ENCODE data around the gene HOXC6.
A peak's percentile ranks its signal among the peaks of the same experiment; 100 is the strongest.

HOXC6 gene

DNA sequence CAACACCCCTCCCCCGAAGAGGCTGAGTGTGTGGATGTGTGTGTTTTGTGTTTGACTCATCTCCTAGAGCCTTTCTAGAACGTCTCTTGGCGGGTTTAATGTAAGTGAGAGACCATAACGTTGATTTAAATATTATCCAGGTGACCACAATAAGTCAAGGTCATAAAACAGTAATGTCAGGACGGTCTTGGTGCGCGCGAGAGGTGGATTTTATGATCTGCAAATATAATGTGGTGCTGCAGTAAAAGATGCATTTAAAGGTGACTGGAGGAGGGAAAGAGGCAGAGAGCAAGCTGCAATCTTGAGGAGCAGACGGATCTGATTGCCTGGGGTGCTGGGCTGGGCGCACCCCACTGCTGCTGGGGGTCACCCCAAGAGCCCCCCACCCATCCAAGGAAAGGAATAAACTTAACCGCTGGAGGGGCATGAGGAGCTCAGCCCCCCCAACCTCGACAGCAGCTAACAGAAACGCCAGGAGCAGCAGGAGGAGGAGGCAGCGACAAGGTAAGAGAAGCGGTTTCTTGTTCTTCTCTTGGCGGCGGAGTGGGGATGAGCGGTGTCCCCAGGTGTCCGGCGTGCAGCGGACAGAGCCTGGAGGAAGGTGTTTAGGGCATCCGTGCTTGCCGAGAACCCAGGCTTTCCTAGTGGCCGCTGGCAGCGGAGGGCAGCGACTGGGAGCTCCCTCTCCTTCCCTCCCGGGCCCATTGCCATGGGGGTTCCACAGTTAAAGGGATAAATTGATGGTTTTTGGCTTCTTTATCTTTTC, 37.7 kb upstream of the HOXC6 start:
- no peak for DNase-seq

DNA sequence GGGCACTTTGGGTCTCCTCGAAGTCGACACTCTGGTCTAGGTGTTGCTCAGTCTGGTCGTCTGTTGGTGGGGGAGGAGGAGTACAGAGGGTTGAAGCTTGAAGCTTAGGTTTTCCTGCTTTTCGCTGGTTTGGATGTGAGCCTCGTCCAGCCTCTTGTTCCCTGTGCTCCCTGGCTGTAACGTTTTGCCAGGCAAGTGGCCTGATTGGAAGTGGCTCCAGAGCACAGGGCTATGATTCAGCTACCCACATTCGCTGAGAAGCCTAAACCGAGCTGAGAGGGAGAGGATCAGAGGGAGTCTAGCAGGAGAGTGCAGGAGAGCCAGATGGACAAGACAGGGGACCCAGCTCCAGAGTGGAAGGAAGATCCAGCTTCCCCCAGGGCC, 37.2 kb upstream of the HOXC6 start:
- no peak for DNase-seq

DNA sequence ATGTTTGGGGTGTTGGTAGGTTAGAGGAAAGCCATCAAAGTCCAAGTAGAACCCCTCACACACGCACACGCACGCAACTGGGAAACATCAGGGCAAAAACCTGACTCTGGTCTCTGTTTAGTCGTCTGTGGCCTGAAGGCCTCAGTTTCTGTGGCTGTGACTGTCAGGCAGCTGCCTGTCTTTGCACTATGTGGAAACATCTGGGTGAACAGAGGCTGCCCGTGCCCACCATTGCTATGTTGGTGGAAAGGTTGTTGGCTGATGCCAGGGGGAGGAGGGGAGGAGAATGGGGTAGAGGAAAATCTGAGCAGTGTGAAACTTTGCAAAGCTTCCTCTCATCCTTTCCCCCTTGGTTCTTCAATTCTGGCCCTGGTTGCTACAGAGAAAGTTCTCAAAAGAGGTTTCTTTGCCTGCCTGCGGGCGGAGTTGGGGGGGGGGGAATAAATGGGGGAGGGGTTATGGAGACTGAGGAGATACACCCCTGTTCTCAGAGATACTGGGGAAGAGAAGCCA, 35.8 kb upstream of the HOXC6 start:
- no peak for DNase-seq

DNA sequence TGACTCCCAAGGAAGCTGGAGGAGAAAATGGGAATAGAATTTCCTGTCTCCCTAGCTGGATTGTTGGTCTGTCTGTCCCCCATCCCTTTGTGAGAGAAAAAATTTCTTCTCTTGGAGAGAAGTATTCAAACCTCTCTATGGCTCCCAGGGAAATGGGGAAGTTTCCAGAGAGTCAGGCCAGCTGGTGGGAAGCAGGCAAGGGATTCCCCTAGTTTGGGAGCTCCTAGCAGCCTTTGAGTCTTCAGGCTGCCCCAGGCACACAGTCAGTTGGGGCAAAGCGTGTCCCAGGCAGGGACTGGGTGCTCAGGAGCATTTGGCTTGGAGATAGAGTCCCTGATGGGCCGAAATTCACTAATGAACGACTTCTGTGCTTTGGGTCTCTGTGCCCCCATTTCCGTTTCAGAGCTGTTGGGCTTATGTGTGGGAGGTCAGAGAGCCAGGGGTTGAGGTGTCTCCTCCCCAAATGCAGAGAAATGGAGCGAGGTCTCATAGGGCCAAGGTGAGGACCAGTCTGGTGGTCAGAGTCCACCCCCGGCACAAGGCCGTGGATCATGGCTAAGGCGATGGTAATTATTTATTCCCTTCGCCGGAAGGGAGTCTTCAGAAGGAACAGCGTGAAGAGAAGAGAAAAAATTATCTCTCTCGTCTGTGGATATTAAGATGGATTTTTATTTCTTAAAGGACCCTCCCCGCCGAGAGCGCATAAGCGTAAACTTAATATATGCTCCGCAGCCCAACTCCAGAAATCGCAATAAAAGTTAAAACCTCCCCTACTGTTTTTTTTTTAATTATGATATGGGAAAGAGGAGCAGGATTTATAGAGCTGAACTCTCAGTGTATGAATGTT, 34.9 kb upstream of the HOXC6 start:
- no peak for DNase-seq

DNA sequence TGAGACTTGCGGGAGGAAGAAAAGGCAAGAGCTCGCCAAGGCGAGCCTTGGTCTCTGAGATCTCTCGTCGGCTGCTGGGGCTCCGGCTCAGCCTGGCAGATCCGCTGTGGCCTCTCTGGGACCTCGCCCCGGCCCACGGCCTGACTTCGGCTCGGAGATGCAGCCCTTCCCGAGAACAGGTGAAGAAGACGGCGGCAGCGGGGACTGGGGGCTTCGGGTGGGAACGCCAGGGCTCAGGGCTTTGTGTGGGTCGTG, 34.3 kb upstream of the HOXC6 start:
- no peak for DNase-seq

DNA sequence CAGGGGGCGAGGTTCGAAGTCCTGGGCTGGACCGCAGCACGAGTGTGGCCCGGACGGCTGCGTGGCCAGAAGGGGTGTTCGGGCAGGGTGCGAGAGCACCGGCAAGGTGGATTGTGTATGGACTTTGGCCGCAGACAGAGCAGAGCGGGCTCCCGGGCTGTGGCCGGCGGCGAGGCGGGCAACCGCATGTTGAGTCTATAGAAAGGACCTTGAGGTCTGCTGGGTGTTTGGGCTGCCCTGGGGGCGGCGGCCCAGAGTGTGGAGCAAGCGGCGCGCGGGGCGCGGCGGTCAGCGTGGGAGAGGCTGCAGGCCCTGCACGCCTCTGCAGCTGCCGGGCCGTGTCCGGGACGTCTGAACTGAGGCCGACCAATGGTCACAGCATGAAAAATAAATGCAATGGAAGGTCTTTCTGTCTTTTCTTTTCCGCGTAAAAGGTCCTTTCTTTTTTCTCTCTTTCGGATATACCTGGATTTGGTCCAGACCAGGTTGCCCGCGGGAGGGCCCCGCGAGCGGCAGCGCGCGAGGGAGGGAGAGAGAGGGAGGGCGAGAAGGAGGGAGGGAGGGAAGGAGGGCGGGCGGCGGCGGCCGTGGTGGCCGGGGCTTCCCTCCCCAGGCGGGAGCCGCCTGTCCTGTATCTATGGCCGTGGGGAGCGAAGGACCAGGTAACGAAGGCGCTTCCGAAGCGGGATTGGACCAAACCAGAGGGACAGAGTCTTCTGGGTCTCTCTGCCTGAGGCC, 33.8 kb upstream of the HOXC6 start:
- no peak for DNase-seq

DNA sequence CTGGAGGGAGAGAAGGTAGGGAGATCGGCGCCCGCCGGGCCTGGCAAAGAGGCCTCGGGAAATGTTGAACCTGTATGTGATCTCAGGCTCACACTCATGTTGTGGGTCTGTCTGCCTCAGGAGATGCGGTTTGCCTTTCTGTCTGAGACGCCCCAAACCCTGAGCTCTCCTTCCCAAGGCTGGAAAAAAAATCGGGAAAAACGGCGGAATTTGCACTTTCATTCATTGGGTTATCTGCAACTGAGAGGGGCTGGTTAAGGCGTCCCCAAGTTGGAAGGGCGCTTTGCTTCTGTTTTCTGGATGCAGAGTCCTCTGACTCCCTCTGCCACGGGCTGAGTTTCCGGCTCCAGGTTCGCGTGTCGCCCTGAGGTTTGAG, 33.2 kb upstream of the HOXC6 start:
- DNase-seq = no peak

DNA sequence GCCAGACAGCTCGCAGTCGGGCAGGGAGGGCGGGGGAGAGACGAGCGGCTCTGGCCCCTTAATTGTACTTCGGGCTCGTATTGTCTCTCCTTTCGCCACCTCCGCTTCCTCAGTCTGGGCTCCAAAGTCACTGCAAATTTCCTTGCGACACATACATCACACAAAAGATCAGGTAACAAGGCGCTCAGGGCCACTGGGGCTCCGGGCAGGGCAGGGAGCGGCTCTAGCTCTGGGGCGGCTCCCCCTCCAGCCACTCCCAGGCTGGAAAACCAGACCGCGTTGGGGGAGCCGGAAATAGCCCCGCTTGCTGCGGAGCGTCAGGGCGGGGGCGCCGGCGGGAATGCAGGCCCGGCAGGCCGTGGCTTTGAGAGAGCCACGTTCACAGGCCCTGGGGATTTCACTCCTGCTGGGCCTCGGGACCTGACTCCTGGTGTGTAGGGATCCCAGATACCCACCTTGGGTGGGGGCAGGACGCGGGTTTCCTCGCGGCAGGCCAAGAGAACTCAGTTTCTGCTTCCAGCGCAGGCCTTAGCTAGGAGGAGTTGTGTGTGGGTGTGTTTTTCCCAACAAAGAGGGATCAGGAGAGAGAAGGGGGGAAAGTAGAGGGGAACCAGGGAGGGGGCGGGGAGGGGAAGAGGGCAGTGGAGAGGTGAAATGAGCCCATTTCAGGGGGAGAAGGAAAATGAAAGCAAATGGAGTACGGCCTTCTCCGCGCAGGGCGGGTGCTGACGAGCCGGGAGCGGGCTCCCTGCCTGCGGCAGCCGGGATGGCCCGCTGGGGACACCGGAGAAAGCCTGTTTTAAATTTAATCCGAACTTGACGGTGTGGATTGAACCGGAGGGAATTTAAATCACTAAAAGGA, 32.6 kb upstream of the HOXC6 start:
- no peak for DNase-seq

DNA sequence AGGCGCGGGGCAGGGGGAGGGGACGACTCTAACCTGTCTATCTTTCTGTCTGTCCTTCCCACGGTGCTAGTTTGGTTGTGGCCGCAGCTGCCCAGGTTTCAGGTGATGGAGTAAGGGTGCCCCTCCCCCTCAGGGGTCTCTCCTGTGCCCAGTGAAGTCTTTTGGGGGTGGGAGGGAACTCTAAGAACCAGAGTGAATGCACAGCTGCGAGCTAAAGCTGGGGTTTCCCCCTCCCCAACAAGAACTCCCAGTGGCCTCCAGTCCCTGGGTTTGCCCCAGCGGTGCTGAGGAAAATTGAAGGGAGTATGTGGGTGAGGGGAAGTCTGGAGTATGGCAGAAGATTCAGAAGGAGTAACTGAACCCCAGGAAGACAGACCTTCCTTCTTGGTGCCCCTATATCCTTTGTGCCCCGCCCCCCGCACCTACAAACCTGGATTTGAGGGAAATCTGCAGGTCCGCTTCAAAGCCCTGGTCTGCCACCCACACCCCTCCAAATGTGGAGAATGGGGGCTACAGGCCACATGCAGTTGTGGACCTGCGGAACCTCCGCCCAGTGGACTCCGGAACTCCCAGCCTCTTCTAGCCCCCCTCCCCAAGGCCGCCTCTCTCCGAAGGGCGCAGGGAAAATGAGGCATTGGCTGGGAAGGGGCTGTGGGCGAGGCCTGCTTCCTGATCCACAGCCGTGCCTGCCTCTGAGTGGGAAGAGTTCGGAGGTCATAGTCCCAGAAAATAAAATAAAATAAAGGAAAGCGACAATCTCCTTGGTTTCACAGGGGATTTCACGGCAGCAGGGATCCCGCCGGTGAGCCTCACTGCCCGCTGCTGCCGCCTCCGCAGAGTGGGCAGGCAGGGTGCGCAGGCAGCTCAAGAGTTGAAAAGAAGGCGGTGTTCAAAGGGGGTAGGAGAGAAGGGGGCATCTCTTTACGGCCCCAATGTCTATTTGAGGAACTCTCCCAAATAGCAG, 31.7 kb upstream of the HOXC6 start:
- no peak for DNase-seq

DNA sequence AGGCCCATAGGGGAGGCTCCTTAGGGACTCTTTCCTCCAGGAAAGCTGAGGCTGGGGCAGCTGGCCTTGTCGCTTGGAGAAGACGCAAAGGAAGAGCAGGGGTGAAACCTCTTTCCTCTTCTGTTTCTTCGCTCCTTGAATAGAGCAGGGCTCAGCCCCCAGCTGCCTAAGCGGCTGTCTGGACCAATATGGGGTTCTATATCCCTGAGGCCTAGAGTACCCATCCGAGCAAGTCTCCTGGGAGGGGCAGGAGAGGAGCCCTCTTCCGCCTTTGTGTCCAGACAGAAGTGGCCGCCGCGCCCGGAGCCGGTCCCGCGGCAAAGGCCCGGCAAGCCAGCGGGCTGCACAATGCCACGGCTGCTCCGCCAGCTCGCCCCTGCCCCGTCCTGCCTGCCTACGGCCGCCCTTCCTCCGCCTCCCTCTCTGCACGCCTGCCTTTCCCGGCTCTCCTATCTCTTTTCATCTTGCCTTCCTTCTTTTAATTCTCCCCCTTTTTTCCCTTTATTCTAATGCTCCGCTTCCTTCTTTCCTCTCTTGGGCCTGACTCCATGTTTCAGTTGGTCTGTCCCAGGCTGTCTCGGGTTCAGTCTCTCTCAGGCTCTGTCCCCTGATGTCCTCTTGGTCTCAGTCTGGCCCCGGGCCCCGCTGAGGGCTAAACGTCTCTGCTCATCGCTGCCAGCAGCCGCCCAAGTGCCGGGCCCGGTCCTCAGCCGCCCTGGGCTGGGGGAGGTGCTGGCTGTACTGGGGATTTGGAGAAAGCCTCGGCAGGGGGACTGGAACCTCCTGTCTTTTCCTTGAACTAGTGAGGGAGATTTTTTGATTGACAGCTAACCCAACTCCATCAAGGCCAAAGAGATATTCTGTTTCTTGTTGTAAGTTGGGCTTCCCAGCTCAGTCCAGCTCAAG, 30.8 kb upstream of the HOXC6 start:
- no peak for DNase-seq

DNA sequence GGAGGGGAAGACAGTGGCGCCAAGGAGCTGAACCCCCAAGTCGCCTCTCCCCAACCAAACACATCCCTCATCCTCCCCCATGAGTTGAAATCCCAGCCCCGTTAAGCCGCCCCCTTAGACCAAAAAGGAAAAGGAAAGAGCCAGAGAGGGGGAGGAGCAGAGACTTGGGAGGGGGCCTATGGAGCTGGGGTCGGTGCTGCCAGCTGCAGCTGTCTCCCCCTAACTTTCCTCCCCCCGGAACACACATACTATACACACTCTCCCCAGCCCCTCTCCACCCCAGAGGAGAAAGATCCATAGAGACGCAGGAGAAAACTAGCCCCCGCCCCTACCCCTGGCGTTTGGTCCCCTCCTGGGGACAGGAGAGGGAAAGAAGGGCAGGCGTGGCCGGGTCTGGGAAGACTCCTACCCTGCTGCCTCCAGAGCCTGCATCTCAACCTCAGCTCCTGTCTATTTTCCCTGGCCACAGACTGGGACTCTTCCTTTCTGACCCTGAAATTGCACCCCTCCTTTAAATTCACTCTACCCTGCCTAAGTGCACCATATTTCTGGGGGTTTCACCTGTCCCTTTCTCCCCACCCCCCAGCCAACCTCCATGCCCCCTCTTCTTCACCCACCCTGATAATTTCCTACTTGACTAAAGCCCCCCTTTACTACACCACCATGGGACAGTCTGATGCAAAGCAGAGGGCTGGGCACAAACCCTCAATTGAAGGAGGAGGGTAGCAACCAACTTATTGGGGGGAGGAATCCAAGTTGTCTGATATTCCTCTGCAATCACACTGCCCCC, 29.9 kb upstream of the HOXC6 start:
- DNase-seq = no peak

DNA sequence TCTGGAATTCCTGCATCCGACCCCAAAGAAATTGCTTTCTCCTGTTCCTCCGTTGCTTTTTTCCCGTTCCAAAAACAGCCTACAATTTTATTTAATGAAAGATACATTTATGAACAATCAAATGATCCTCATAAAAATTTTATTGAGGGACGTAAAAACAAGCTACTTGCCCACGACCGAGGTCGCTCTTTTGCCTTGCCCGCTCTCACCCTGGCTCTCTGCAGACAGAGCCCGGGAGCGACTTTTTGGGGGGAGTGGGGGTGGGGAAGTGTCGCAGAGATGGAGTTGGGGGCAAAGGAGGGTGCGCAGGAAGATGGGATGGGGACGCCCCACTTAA, 29.4 kb upstream of the HOXC6 start:
- DNase-seq = no peak

DNA sequence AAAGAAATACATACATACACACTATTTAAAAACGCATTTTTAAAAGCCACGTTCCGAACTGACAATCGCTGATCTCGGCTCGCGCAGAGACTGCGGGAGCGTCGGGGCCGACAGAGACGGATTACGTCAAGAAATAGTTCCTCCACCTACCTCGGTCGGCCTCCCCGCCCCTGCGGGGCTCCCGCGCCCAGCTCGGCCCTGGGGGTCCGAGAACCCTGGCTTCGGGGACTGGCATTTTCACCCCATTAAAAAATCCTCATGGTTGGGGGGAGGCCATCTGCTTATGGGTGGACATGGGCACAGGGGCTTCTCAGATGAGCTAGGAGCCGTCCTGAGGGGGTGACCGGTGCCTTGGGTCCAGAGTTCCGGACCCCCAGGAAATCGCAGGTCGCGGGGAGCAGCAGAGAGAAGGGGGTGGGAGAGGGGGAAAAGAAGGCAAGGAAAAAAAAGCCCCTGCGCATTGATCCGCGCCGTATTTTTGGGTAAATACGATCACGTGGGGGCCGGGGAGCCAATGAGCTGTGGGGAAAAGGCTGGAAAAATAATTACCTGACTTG, 28.6 kb upstream of the HOXC6 start:
- peak; percentile 83 for DNase-seq

DNA sequence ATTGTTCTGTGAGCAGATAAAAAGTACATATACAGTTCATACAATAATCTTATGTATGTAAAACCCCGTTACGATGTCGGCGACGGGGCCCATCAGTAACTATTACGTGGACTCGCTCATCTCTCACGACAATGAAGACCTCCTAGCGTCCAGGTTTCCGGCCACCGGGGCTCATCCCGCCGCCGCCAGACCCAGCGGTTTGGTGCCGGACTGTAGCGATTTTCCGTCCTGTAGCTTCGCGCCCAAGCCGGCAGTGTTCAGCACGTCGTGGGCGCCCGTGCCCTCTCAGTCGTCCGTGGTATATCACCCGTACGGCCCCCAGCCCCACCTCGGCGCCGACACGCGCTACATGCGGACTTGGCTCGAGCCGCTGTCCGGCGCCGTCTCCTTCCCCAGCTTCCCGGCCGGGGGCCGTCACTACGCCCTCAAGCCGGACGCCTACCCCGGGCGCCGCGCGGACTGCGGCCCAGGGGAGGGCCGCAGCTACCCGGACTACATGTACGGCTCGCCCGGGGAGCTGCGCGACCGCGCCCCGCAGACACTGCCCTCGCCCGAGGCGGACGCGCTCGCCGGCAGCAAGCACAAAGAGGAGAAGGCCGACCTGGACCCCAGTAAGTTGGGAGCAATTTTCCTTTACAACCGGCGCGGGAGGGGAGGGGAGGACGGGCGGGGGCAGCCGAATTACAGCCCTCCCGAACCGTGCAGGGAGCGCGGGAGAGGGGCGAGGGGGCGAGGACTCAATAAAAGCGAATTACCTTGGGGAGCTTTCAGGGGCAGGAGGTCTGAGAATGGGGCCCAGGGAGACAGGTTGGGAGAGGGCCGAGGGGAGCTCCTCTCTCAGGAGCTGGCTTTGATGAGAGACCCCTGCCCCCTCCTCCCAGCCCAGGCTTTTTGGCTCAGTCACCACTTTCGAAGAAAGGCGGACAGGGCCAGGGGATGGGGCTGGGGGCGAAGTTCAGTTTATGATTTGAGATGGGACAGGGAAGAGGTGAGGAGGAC, 27.8 kb upstream of the HOXC6 start, which contains the start of gene HOXC9:
TSS of gene HOXC9 (plus strand) at position 46 of the 999 bp plus-strand sequence. CDS start at position 74, 28 bp downstream.
- peak; percentile 53 for DNase-seq

DNA sequence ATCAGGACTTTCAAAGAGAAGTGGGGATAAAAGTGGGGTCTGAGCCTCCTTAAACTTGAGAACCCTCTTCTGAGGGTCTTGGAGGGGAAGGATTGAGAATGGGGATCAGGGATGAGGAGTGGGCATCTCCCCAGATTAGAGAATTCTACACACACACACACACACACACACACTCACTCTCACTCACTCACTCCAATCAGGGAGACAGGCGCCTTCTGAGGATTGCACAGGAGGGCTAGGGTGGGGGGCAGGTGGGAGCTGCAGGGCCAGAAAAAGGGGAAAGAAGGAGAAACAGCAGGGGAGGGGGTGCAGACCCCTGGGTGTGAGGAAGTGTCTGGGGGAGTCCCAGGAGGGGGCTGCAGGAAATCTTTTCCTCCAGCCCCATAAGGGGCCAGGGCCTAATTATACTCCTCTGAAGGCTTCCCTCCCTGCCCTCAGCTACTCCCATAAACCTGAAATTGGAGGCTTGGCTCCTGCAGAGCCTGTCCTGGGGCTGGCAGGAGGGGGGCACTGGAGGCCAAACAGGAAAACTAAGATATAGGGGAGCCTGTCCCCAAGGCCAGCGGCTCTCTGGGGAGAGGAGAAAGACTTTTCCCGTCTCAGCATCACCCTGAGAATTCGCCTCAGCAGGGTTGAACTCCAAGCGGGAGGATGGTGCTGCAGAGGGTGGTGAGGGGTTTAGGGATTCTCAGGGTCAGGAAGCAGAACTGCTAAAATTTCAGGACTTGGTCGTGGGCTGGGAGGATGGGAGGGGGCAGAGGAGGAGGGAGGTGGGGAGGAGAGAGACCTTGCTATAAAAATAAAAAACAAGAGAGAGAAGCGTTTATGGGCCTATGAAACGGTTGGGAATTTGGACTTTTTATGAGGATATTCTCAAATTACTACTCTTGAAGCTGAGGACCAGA, 26.7 kb upstream of the HOXC6 start:
- no peak for DNase-seq

DNA sequence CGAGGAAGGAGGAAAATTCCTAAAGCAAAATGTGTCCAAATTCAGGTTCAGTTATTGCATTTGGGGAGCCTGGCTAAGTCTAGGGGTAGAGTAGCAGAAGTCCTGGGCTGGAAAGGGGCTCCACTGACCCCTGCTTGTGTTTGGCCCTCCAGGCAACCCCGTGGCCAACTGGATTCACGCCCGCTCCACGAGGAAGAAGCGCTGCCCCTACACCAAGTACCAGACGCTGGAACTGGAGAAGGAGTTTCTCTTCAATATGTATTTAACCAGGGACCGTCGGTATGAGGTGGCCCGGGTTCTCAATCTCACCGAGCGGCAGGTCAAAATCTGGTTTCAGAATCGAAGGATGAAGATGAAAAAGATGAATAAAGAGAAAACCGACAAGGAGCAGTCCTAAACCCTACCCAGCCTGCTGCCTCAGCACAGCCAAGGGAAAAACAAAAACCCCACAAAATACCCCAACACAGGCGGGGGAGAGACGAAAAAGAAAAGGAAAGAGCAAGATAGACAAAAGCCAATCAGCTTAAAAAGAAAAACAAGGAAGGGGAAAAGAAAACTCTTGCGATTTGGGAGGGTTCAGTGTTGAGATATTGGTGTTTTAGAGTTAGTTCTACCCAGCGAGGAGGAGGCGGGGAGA, 25.8 kb upstream of the HOXC6 start:
- DNase-seq = no peak

All from EL (cell line).